HUES48 (cell line): ENCODE results near the gene PTPRG.

Experiments used
- H3K27ac ChIP-seq: one replicate; pipeline ENCODE4 v1.7.0; 2013; ENCODE audit warnings: low read depth, low read length, inconsistent platforms
- H3K27me3 ChIP-seq: 2 replicates; pipeline ENCODE4 v1.6.1; 2013; ENCODE audit warnings: mild to moderate bottlenecking, low read length; ENCODE audit not compliant: control insufficient read depth, insufficient read depth
- H3K36me3 ChIP-seq: 2 replicates; pipeline ENCODE4 v1.6.1; 2013; ENCODE audit warnings: low read length; ENCODE audit not compliant: control insufficient read depth, insufficient read depth
- H3K4me1 ChIP-seq: 2 replicates; pipeline ENCODE4 v1.6.1; 2013; ENCODE audit warnings: mild to moderate bottlenecking, low read length; ENCODE audit not compliant: control insufficient read depth, insufficient read depth
- H3K4me3 ChIP-seq: 2 replicates; pipeline ENCODE4 v1.5.1; 2013; ENCODE audit warnings: mild to moderate bottlenecking, low read depth, low read length
- H3K9ac ChIP-seq: 2 replicates; pipeline ENCODE4 v1.6.1; 2013; ENCODE audit warnings: mild to moderate bottlenecking, low read depth, low read length, moderate library complexity
- H3K9me3 ChIP-seq: 2 replicates; pipeline ENCODE4 v1.6.1; 2013; ENCODE audit warnings: low read length; ENCODE audit not compliant: control insufficient read depth, insufficient read depth

PTPRG gene

GRCh38 chr3:61669668-61670299 lies 108.4 kb downstream of the PTPRG start:
- Histone ChIP-seq H3K9ac (no peak overlapping the region), H3K27me3 (no peaks in the 10 kb centered on the region), H3K4me3 (no peak overlapping the region), H3K9me3 (no peaks in the 10 kb centered on the region), H3K36me3 (no peaks in the 10 kb centered on the region; the same call in 1 of the 2 replicates), H3K4me1 (peaks cover 40% of the 10 kb centered on the region), H3K27ac (peak overlapping the region; percentile 75)

- H3K9ac ChIP-seq: no peak overlapping the region
- no peak overlapping the region for H3K4me3 ChIP-seq
- no peaks in the 10 kb centered on the region; the same call in 1 of the 2 replicates for H3K36me3 ChIP-seq
- H3K27me3 ChIP-seq: no peaks in the 10 kb centered on the region
- H3K4me1 ChIP-seq: peaks cover 37% of the 10 kb centered on the region
- H3K27ac ChIP-seq: no peak overlapping the region
- no peaks in the 10 kb centered on the region for H3K9me3 ChIP-seq
Observed at GRCh38 chr3:61673651-61674050, 112.3 kb downstream of the PTPRG start.

- peak overlapping the region; percentile 49 for H3K27ac ChIP-seq
- H3K4me3 ChIP-seq: no peak overlapping the region
- no peak overlapping the region for H3K9ac ChIP-seq
- no peaks in the 10 kb centered on the region; the same call in 1 of the 2 replicates for H3K36me3 ChIP-seq
- H3K9me3 ChIP-seq: no peaks in the 10 kb centered on the region
- H3K4me1 ChIP-seq: peaks cover 41% of the 10 kb centered on the region
- H3K27me3 ChIP-seq: no peaks in the 10 kb centered on the region
Observed at GRCh38 chr3:61674596-61674995, 113.2 kb downstream of the PTPRG start.

- Histone ChIP-seq H3K9me3 (no peaks in the 10 kb centered on the region), H3K27me3 (no peaks in the 10 kb centered on the region), H3K4me3 (no peak overlapping the region), H3K36me3 (no peaks in the 10 kb centered on the region), H3K9ac (no peak overlapping the region), H3K4me1 (peaks cover 70% of the 10 kb centered on the region), H3K27ac (no peak overlapping the region)
Observed at GRCh38 chr3:61679026-61679425, 117.7 kb downstream of the PTPRG start.

GRCh38 chr3:61680617-61681016 lies 119.2 kb downstream of the PTPRG start:
- H3K36me3 ChIP-seq: no peaks in the 10 kb centered on the region
- peaks cover 86% of the 10 kb centered on the region for H3K4me1 ChIP-seq
- no peak overlapping the region for H3K4me3 ChIP-seq
- H3K9me3 ChIP-seq: no peaks in the 10 kb centered on the region
- H3K27ac ChIP-seq: no peak overlapping the region
- H3K9ac ChIP-seq: no peak overlapping the region
- peaks cover 7% of the 10 kb centered on the region; the same call in 1 of the 2 replicates for H3K27me3 ChIP-seq

GRCh38 chr3:61681636-61682035 lies 120.3 kb downstream of the PTPRG start:
- H3K36me3 ChIP-seq: no peaks in the 10 kb centered on the region
- H3K9me3 ChIP-seq: no peaks in the 10 kb centered on the region
- peak overlapping the region; percentile 44 for H3K27ac ChIP-seq
- H3K9ac ChIP-seq: no peak overlapping the region
- peaks cover 93% of the 10 kb centered on the region for H3K4me1 ChIP-seq
- H3K27me3 ChIP-seq: peaks cover 17% of the 10 kb centered on the region
- no peak overlapping the region for H3K4me3 ChIP-seq

GRCh38 chr3:61682671-61683548 lies 121.5 kb downstream of the PTPRG start:
- H3K9ac ChIP-seq: no peak overlapping the region
- H3K27ac ChIP-seq: peak overlapping the region; percentile 66
- no peaks in the 10 kb centered on the region for H3K9me3 ChIP-seq
- H3K4me3 ChIP-seq: no peak overlapping the region
- H3K36me3 ChIP-seq: no peaks in the 10 kb centered on the region
- H3K4me1 ChIP-seq: peaks cover 96% of the 10 kb centered on the region
- peaks cover 27% of the 10 kb centered on the region for H3K27me3 ChIP-seq

- no peaks in the 10 kb centered on the region for H3K9me3 ChIP-seq
- peaks cover 93% of the 10 kb centered on the region for H3K4me1 ChIP-seq
- H3K4me3 ChIP-seq: no peak overlapping the region
- H3K27me3 ChIP-seq: peaks cover 27% of the 10 kb centered on the region
- no peak overlapping the region for H3K9ac ChIP-seq
- H3K36me3 ChIP-seq: no peaks in the 10 kb centered on the region
- H3K27ac ChIP-seq: peak overlapping the region; percentile 66
Observed at GRCh38 chr3:61683549-61684236, 122.3 kb downstream of the PTPRG start.

GRCh38 chr3:61684386-61684785 lies 123.0 kb downstream of the PTPRG start:
- Histone ChIP-seq H3K9me3 (no peaks in the 10 kb centered on the region), H3K9ac (no peak overlapping the region), H3K4me3 (no peak overlapping the region), H3K27me3 (peaks cover 27% of the 10 kb centered on the region), H3K4me1 (peaks cover 94% of the 10 kb centered on the region), H3K36me3 (no peaks in the 10 kb centered on the region), H3K27ac (no peak overlapping the region)

- Histone ChIP-seq H3K36me3 (peaks cover 7% of the 10 kb centered on the region; the same call in 1 of the 2 replicates), H3K27me3 (peaks cover 32% of the 10 kb centered on the region), H3K4me1 (peaks cover 94% of the 10 kb centered on the region), H3K4me3 (no peak overlapping the region), H3K9me3 (no peaks in the 10 kb centered on the region), H3K9ac (no peak overlapping the region), H3K27ac (no peak overlapping the region)
Observed at GRCh38 chr3:61685755-61686154, 124.4 kb downstream of the PTPRG start.
